ENCODE data around the gene INCA1. TPM values are rescaled to one million over a fixed set of nuclear protein-coding genes. Genes with fewer than 3 reads are reported as not detected.
A peak's percentile ranks its signal among the peaks of the same experiment; 100 is the strongest.

The INCA1 gene
- total RNA-seq, 1 donor from 2014 or later, result 2.2 TPM

- Mint-ChIP-seq H3K4me3 (ENCODE audit: unreplicated experiment) (no peak overlapping the region), H3K27me3 (ENCODE audit: unreplicated experiment) (peaks cover 9% of the 10 kb centered on the region), H3K27ac (ENCODE audit: unreplicated experiment) (peak overlapping the region; percentile 61), H3K4me1 (ENCODE audit: unreplicated experiment) (peaks cover 12% of the 10 kb centered on the region), H3K9me3 (ENCODE audit: unreplicated experiment) (no peaks in the 10 kb centered on the region), H3K36me3 (ENCODE audit: low read depth, unreplicated experiment) (peaks cover 43% of the 10 kb centered on the region)
- TF ChIP-seq, protein P1, sequence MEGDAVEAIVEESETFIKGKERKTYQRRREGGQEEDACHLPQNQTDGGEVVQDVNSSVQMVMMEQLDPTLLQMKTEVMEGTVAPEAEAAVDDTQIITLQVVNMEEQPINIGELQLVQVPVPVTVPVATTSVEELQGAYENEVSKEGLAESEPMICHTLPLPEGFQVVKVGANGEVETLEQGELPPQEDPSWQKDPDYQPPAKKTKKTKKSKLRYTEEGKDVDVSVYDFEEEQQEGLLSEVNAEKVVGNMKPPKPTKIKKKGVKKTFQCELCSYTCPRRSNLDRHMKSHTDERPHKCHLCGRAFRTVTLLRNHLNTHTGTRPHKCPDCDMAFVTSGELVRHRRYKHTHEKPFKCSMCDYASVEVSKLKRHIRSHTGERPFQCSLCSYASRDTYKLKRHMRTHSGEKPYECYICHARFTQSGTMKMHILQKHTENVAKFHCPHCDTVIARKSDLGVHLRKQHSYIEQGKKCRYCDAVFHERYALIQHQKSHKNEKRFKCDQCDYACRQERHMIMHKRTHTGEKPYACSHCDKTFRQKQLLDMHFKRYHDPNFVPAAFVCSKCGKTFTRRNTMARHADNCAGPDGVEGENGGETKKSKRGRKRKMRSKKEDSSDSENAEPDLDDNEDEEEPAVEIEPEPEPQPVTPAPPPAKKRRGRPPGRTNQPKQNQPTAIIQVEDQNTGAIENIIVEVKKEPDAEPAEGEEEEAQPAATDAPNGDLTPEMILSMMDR (IDR thresholded peaks at IDR 0.05; ENCODE audit: unreplicated experiment), result no peak
- DNase-seq (ENCODE audit: low spot score), result no peak
These were observed 28.2 kb downstream of the INCA1 start for GRCh38 chr17:4969047-4969550.

GRCh38 chr17:4968486-4969046, 28.8 kb downstream of the INCA1 start:
- Mint-ChIP-seq H3K27me3 (ENCODE audit: unreplicated experiment) (peaks cover 9% of the 10 kb centered on the region), H3K4me3 (ENCODE audit: unreplicated experiment) (no peak overlapping the region), H3K27ac (ENCODE audit: unreplicated experiment) (peak overlapping the region; percentile 61), H3K36me3 (ENCODE audit: low read depth, unreplicated experiment) (peaks cover 38% of the 10 kb centered on the region), H3K4me1 (ENCODE audit: unreplicated experiment) (peaks cover 12% of the 10 kb centered on the region), H3K9me3 (ENCODE audit: unreplicated experiment) (no peaks in the 10 kb centered on the region)
- DNase-seq (ENCODE audit: low spot score), result peak; percentile 32
- TF ChIP-seq, protein P1 (IDR thresholded peaks at IDR 0.05; ENCODE audit: unreplicated experiment), result no peak

DNA sequence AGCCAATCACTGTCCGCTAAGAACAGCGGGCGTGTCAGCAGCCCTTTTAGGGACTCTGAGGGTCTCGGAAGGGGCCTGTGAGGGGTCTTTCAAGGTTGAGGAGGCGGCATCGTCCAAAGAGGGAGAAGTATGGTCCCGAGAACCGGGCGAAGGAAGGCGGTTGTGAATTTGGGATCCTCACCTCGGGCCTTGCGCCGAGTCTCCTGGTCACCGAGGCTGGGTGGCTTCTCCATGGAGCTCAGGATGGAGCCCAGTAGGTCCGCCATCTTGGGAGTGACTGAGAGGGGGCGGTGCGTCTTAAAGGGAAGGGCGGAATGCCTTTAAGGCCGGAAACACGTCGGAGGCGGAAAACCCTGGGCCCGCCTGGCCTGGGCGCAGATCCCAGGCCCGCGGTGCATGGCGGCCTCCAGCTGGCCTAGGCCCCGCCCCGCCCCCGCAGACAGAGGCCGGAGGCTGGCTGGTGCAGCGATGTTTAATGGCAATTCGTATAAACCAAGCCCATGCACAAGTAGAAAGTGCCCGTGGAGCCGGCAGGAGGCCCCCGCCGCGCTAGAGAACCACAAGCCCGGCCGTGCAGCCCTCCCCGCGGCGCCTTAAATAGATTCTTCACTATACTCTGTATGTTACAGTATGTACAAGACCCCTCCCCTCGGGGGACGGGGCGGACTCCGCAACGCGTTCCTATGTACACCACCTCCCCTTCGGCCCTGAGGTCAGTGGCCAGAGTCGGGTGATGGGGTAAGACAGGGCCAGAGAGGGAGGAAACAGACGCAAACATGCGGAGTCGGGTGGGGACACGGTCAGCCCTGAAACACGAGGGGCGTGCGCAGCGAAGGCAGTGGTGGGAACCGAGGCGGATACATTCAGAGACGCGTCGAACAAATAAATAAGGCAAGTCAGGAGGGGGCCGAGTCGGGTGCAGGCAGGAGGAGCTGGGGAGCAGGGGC, 29.5 kb downstream of the INCA1 start, which contains the start of gene SPAG7:
TSS of gene SPAG7 (minus strand) at position 279 of the 947 bp plus-strand sequence. CDS start at position 266, 13 bp downstream.
- Mint-ChIP-seq H3K36me3 (ENCODE audit: low read depth, unreplicated experiment) (peaks cover 34% of the 10 kb centered on the region), H3K4me3 (ENCODE audit: unreplicated experiment) (no peak within 1 kb of the TSS), H3K9me3 (ENCODE audit: unreplicated experiment) (no peaks in the 10 kb centered on the region), H3K27ac (ENCODE audit: unreplicated experiment) (no peak within 1 kb of the TSS), H3K27me3 (ENCODE audit: unreplicated experiment) (peaks cover 8% of the 10 kb centered on the region), H3K4me1 (ENCODE audit: unreplicated experiment) (peaks cover 12% of the 10 kb centered on the region)
- TF ChIP-seq, protein P1 (IDR thresholded peaks at IDR 0.05; ENCODE audit: unreplicated experiment), result no peak
- DNase-seq (ENCODE audit: low spot score), result peak; percentile 96

DNA sequence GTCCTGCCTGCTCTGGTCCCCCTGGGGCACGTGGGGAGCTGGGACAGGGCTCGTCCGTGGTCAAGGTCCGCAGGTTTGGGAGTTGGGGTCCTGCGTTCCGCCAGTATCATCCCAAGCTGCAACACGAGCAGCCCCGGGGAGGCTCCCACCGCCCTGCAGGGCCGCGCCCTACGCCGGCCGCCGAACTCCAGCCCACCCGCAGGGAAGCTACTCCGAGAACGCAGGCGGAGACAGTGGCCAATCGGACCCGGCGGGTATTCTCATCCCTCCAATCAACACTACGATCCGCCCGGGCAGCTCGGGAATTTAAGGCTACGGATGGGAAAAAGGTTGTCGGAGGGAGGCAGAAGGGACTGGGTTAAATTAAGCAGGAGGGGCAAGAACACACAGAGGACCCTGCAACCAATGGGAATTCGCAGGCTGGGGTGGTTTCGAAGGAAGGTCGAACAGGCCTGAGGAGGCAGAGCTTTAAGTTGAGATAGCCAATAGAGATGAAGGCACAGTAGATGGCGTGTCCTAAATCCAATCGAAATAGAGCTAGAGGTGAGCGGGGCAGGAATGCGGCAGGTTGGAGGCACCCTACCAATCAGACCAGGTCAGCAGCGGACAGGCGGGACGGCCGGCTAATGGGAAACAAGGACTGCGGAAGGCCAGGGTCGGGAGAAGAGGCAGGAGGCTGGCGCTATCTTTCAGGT, 30.3 kb downstream of the INCA1 start:
- TF ChIP-seq, protein P1 (IDR thresholded peaks at IDR 0.05; ENCODE audit: unreplicated experiment), result no peak
- Mint-ChIP-seq H3K4me3 (ENCODE audit: unreplicated experiment) (no peak overlapping the region), H3K36me3 (ENCODE audit: low read depth, unreplicated experiment) (peaks cover 27% of the 10 kb centered on the region), H3K9me3 (ENCODE audit: unreplicated experiment) (no peaks in the 10 kb centered on the region), H3K27me3 (ENCODE audit: unreplicated experiment) (peaks cover 6% of the 10 kb centered on the region), H3K4me1 (ENCODE audit: unreplicated experiment) (peaks cover 12% of the 10 kb centered on the region), H3K27ac (ENCODE audit: unreplicated experiment) (no peak overlapping the region)
- peak; percentile 91 for DNase-seq (ENCODE audit: low spot score)
